Forelimb muscle (tissue), 1 donor: ENCODE data around the gene CCL25. TPM values are rescaled to one million over a fixed set of nuclear protein-coding genes. Genes with fewer than 3 reads are reported as not detected.

Source experiments
- DNase-seq: peaks from one replicate; pipeline ENCODE4 v3.0.0-alpha.2; 2013; ENCODE audit warnings: low read depth
- polyA plus RNA-seq: library from polyadenylated mRNA; unstranded; fragments of 120-200 nt; gene quantifications from one replicate; pipeline ENCODE4 v1.2.1, GENCODE V29; 2013; ENCODE audit not compliant: insufficient read length

CCL25 gene
- polyA plus RNA-seq, 1 donor = not detected

DNA sequence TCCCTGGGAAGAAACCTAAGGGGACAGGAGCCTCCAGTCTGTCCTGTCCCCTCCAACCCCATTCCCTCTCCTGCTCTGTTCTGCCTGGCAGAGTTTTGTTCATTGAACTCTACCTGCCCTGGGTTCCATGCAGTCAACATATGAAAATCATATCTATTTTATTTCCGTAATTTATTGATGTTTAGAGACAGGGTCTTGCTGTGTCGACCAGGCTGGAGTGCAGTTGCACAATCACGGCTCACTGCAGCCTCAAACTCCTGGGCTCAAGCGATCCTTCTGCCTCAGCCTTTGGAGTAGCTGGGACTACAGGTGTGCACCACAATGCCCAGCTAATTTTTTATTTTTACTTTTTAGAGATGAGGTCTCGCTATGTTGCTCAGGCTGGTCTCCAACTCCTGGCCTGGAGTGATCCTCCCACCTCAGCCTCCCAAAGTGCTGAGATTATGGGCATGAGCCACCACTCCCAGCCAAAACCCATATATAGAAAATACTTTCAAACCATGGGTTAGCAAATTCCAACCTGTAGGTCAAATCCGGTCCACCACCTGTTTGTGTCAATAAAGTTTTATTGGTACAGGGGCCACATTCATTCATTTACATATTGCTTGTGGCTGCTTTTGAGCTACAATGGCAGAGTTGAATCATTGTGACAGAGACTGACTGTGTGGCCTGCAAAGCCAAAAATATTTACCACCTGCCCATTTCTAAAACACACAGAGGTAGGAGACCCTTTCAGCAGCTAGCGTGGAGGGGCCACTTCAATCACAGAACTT is 57.5 kb downstream of the CCL25 start:
- no peak for DNase-seq

DNA sequence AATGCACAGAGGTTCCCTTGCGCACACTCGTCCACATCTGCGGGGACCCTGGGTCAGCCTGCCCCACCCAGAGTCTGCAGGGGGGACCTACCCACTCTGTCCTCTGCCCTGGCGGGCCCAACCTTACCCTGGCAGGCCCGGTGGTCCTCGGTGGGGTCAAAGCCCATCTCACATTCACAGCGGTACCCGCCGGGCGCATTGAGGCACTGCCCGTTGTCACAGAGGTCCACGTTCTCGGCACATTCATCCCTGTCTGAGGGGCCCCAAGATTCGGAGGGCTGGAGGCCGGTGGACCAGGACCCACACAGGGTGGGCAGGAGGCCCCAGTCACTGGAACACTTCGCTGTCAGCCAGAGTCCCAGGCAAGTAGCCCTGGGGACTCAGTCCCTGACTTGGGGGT is 58.4 kb downstream of the CCL25 start:
- no peak for DNase-seq

GRCh38 chr19:8111376-8111775 is 58.8 kb downstream of the CCL25 start:
- no peak for DNase-seq

Other genes with a start within 250 kb of the CCL25 start
- 13.4 TPM for gene EVI5L, start 222.5 kb upstream of the CCL25 start, polyA plus RNA-seq
- 0.27 TPM for gene PRR36, start 178.4 kb upstream of the CCL25 start, polyA plus RNA-seq
- 0.23 TPM for gene LRRC8E, start 164.2 kb upstream of the CCL25 start, polyA plus RNA-seq
- 23.3 TPM for gene MAP2K7, start 148.9 kb upstream of the CCL25 start, polyA plus RNA-seq
- gene TGFBR3L, start 137.9 kb upstream of the CCL25 start, polyA plus RNA-seq = 0.24 TPM
- 18.1 TPM for gene SNAPC2, start 132.4 kb upstream of the CCL25 start, polyA plus RNA-seq
- 2.0 TPM for gene CTXN1, start 126.6 kb upstream of the CCL25 start, polyA plus RNA-seq
- gene TIMM44, start 109.1 kb upstream of the CCL25 start, polyA plus RNA-seq = 52.7 TPM
- 44.5 TPM for gene ELAVL1, start 47.1 kb upstream of the CCL25 start, polyA plus RNA-seq
- 6.4 TPM for gene FBN3, start 96.8 kb downstream of the CCL25 start, polyA plus RNA-seq
- gene CERS4, start 156.6 kb downstream of the CCL25 start, polyA plus RNA-seq = 12.5 TPM